Activated CD8-positive, alpha-beta T cell treated with anti-CD3 and anti-CD28 coated beads, Interleukin-2, amount 10 ng/mL, durations not matched to agents 7 days and 5 days (primary cell): ENCODE data around the gene GRK5. TPM values are rescaled to one million over a fixed set of nuclear protein-coding genes. Genes with fewer than 3 reads are reported as not detected.
A peak's percentile ranks its signal among the peaks of the same experiment; 100 is the strongest.

Experiments used
- ATAC-seq: fragments of 150-1000 bp; cut with Tn5 transposase; one replicate; pipeline ENCODE4 v1.10.0; 2021; ENCODE audit warnings: moderate library complexity
- CTCF ChIA-PET: fragments of 350-600 bp; sonication (Branson Sonifier 250); formaldehyde crosslinking; loops from one replicate; lab custom pipeline; 2021; ENCODE audit warnings: antibody characterized with exemption; lab: Charles Lee
- POLR2A ChIA-PET: fragments of 350-600 bp; sonication (Branson Sonifier 250); formaldehyde crosslinking; loops from one replicate; lab custom pipeline; 2021; ENCODE audit warnings: antibody characterized with exemption; lab: Charles Lee
- DNase-seq: peaks from one replicate; pipeline ENCODE4 v3.0.0-alpha.2; 2020
- H3K27ac Mint-ChIP-seq: one replicate; pipeline ENCODE4 v1.8.0; 2021; ENCODE audit warnings: mild to moderate bottlenecking, mixed read lengths
- H3K27me3 Mint-ChIP-seq: one replicate; pipeline ENCODE4 v1.8.0; 2021; ENCODE audit warnings: low read depth, mixed read lengths
- H3K36me3 Mint-ChIP-seq: one replicate; pipeline ENCODE4 v1.8.0; 2021; ENCODE audit warnings: low read depth, mixed read lengths
- H3K4me1 Mint-ChIP-seq: one replicate; pipeline ENCODE4 v1.8.0; 2021; ENCODE audit warnings: low read depth, mixed read lengths
- H3K4me3 Mint-ChIP-seq: one replicate; pipeline ENCODE4 v1.8.0; 2021; ENCODE audit warnings: mild to moderate bottlenecking, mixed read lengths
- H3K9me3 Mint-ChIP-seq: one replicate; pipeline ENCODE4 v1.8.0; 2022; ENCODE audit warnings: mixed read lengths; ENCODE audit not compliant: insufficient read depth
- total RNA-seq, 2 experiments: library from RNA; stranded (reverse); gene quantifications; one replicate each; pipeline ENCODE4 v1.2.3, GENCODE V29; 2021

GRK5 gene
- total RNA-seq, 2 experiments from 2014 or later: 16.9 to 17.6 TPM

DNA sequence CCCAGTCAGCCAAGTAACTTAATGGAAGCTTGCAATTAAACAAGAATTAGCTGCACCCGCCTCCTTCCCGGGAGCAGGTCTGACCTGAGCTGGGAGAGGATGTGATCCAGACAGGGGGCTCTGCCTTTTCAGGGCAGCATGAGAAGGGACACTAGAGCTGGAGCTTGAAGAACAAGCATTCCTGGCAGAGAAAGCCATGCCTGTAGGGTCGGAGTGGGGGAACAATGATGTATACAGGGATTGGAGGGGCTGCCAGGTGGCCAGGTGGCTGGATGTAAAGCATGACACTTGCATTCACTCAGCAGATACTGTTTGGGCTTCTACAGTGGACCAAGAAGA lies 112.5 kb downstream of the GRK5 start:
- ATAC-seq: no peak
- DNase-seq: no peak
- Mint-ChIP-seq H3K27ac (no peak overlapping the region), H3K9me3 (no peaks in the 10 kb centered on the region), H3K36me3 (peaks cover 4% of the 10 kb centered on the region), H3K4me3 (no peak overlapping the region), H3K27me3 (peaks cover 28% of the 10 kb centered on the region), H3K4me1 (peaks cover 25% of the 10 kb centered on the region)
- POLR2A ChIA-PET: no interaction called here
- CTCF ChIA-PET: no interaction called here

- H3K36me3 Mint-ChIP-seq: peaks cover 4% of the 10 kb centered on the region
- no peak for ATAC-seq
- no peak overlapping the region for H3K27ac Mint-ChIP-seq
- H3K27me3 Mint-ChIP-seq: peaks cover 24% of the 10 kb centered on the region
- H3K9me3 Mint-ChIP-seq: no peaks in the 10 kb centered on the region
- no peak overlapping the region for H3K4me3 Mint-ChIP-seq
- ChIA-PET CTCF (interaction anchor here (0.9 kb wide), 1 partner anchor 114 kb away, joined by 3 read pairs; no protein-coding TSS in a partner anchor), POLR2A (interaction anchor here (0.9 kb wide), 1 partner anchor 112 kb away, joined by 3 read pairs; no protein-coding TSS in a partner anchor)
- H3K4me1 Mint-ChIP-seq: peaks cover 14% of the 10 kb centered on the region
- no peak for DNase-seq
Measured at GRCh38 chr10:119320981-119321380, 113.6 kb downstream of the GRK5 start.

GRCh38 chr10:119323085-119324016 lies 116.0 kb downstream of the GRK5 start:
- Mint-ChIP-seq H3K4me3 (no peak overlapping the region), H3K27me3 (peaks cover 10% of the 10 kb centered on the region), H3K27ac (no peak overlapping the region), H3K4me1 (peaks cover 10% of the 10 kb centered on the region), H3K36me3 (peaks cover 4% of the 10 kb centered on the region), H3K9me3 (no peaks in the 10 kb centered on the region)
- CTCF ChIA-PET: interaction anchor here (1.6 kb wide), 1 partner anchor 124 kb away, joined by 5 read pairs; no protein-coding TSS in a partner anchor
- POLR2A ChIA-PET: interaction anchor here (1.1 kb wide), 1 partner anchor 112 kb away, joined by 3 read pairs; no protein-coding TSS in a partner anchor
- ATAC-seq (no peak), DNase-seq (no peak)

DNA sequence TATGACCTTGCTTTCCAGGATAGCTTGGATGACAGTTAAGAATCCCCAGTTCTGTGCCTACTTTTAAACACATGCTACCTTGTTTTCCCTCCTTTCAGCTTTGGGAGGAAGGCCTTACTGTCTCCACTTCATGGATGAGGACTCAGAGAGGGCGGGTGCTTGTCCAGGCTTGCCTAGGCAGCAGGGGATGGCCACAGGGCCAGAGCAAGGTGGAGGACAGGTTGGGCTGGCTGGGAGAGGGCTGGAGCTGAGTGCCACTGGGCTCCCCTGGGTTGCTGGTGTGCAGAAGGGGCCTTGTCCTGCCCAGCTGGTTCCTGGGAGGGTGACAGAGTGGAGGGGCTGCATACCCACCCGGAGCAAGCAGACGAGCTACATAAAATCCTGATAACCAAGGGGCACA lies 117.8 kb downstream of the GRK5 start:
- H3K9me3 Mint-ChIP-seq: no peaks in the 10 kb centered on the region
- peaks cover 4% of the 10 kb centered on the region for H3K36me3 Mint-ChIP-seq
- H3K27ac Mint-ChIP-seq: no peak overlapping the region
- ChIA-PET CTCF (no interaction called here), POLR2A (no interaction called here)
- DNase-seq (no peak), ATAC-seq (no peak)
- H3K4me3 Mint-ChIP-seq: no peak overlapping the region
- H3K4me1 Mint-ChIP-seq: peaks cover 10% of the 10 kb centered on the region
- peaks cover 4% of the 10 kb centered on the region for H3K27me3 Mint-ChIP-seq

- ATAC-seq (no peak), DNase-seq (no peak)
- H3K4me1 Mint-ChIP-seq: peaks cover 3% of the 10 kb centered on the region
- ChIA-PET CTCF (no interaction called here), POLR2A (no interaction called here)
- no peak overlapping the region for H3K4me3 Mint-ChIP-seq
- H3K9me3 Mint-ChIP-seq: no peaks in the 10 kb centered on the region
- H3K27ac Mint-ChIP-seq: no peak overlapping the region
- no peaks in the 10 kb centered on the region for H3K36me3 Mint-ChIP-seq
- peaks cover 4% of the 10 kb centered on the region for H3K27me3 Mint-ChIP-seq
Measured at GRCh38 chr10:119326167-119326566, 118.8 kb downstream of the GRK5 start.

DNA sequence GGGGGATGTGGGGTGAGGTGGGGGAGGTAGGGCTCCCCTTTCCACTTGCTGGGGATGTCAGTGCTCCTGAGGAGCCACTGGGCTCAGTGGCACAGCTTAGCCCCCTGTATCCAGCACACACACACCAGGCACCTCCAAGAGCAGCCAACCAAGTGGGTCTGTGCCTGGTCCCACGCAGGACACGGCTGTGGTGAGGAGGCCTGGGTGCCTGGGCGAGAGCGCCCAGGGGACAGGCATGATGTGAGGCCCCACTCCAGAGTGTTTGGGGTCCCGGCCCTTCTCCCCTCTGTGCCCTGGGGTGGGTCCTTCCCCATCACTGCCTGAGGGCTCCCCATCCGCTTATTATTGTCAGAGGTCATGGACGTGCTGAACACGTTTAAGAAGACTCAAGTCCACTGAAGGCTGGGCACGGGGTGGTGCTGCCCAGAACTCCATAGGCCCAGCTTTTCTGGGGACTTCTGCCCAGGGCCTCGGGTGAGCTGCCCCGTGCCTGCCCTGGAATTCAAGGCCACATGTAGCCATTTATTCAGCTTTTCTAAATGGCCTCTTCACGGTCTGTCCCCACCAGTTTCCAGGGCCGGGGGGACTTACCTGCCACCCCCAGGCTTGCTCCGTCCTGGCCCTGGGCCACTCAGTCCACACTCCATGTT lies 119.8 kb downstream of the GRK5 start:
- no peaks in the 10 kb centered on the region for H3K4me1 Mint-ChIP-seq
- no peak overlapping the region for H3K4me3 Mint-ChIP-seq
- ChIA-PET CTCF (no interaction called here), POLR2A (no interaction called here)
- peaks cover 4% of the 10 kb centered on the region for H3K27me3 Mint-ChIP-seq
- DNase-seq (no peak), ATAC-seq (no peak)
- H3K36me3 Mint-ChIP-seq: no peaks in the 10 kb centered on the region
- no peak overlapping the region for H3K27ac Mint-ChIP-seq
- no peaks in the 10 kb centered on the region for H3K9me3 Mint-ChIP-seq

DNA sequence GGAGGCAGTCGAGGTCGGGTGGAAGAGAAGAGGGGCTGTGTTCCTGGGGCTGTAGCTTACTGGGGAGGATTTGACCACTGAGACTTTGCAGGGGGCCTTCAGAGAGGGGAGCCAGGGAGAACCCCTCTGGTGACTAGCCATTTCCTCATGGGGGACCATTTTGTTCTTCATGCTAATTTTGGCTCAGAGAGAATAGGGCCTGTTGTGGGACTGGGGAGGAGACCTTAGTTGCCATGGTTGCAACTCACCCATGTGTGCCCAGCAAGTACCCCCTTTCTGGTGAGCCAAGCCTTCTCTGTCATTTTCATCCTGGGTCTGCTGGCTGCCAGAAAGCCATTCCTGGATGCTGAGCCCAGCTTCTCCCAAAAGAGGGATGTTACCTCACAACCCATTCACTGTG lies 120.9 kb downstream of the GRK5 start:
- no peak for DNase-seq
- Mint-ChIP-seq H3K9me3 (no peaks in the 10 kb centered on the region), H3K4me3 (no peak overlapping the region), H3K27ac (peak overlapping the region; percentile 17), H3K27me3 (no peaks in the 10 kb centered on the region), H3K4me1 (peaks cover 8% of the 10 kb centered on the region), H3K36me3 (no peaks in the 10 kb centered on the region)
- ChIA-PET POLR2A (no interaction called here), CTCF (no interaction called here)
- no peak for ATAC-seq

DNA sequence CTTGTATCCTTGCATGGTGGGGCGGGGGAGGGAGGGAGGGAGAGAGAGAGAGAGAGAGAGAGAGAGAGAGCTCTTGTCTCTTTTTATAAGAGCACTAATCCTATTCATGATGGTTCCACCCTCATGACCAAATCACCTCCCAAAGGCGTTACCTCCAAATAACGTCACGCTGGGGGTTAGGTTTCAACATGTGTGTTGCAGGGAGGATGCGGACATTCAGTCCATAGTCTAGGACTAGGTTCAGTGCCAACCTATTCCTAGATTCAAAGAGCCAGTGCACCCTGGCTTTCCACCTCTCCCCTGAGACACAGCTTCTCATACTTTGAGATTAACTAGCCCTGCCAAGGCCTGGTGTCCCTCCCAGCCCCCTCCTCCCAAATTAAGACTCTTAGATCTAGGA lies 123.0 kb downstream of the GRK5 start:
- H3K9me3 Mint-ChIP-seq: no peaks in the 10 kb centered on the region
- ChIA-PET POLR2A (no interaction called here), CTCF (no interaction called here)
- peaks cover 3% of the 10 kb centered on the region for H3K36me3 Mint-ChIP-seq
- H3K27me3 Mint-ChIP-seq: no peaks in the 10 kb centered on the region
- no peak for DNase-seq
- no peak for ATAC-seq
- H3K4me3 Mint-ChIP-seq: no peak overlapping the region
- H3K27ac Mint-ChIP-seq: no peak overlapping the region
- peaks cover 13% of the 10 kb centered on the region for H3K4me1 Mint-ChIP-seq

DNA sequence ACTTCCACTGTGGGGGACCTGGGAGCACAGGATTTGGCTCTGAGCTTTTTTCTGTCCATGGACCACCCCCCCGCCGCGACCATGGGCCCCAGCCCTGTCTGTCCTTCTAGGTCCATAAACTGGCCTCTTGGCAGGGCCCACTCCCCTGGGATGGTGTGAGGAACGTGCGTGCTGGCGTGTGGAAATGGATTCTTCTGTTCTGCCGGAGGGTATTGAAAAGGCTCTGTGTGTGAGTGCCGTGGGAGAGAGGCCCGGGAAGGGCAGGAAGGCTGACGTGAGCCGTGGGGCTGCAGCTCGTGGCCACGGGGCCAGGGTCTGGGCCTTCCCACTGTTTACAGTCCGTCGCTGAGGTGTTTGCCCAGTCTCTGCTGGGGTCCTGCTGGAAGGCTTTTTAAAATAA lies 123.7 kb downstream of the GRK5 start:
- Mint-ChIP-seq H3K4me1 (peaks cover 13% of the 10 kb centered on the region), H3K27ac (no peak overlapping the region), H3K9me3 (no peaks in the 10 kb centered on the region), H3K36me3 (peaks cover 5% of the 10 kb centered on the region), H3K4me3 (no peak overlapping the region), H3K27me3 (no peaks in the 10 kb centered on the region)
- POLR2A ChIA-PET: no interaction called here
- DNase-seq: no peak
- ATAC-seq: no peak
- CTCF ChIA-PET: interaction anchor here (1.1 kb wide), 1 partner anchor 132 kb away, joined by 3 read pairs; no protein-coding TSS in a partner anchor

DNA sequence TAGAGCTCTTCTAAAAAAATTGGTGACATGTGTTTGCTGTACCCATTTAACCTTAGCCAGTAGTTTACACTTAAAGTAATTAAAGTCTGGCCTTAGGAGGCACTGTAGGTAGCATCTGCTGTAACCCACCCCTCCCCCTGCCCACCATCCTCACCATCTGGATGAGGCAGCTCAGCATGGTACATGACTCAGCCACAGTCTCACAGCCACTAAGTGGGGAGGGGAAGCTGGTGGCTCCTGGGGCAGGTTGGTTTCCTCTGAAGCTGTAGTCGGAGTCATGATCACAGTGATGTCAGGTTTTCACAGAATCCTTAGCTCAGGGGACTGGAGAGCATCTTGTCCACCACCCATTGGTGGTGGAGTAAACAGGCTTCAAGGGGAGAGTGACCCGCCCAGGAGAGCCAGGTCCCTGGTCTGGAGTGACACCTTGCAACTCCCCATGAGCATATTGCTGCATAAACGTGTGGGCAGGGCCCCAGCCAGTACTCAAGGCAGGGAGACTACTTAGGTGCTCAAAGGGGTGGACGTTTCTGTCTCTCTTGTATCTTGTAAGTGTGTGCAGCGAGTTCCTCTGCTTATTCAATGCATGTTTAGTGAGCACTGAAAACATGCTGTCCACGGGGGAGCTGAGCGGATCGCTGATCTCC lies 125.9 kb downstream of the GRK5 start:
- Mint-ChIP-seq H3K9me3 (no peaks in the 10 kb centered on the region), H3K4me1 (peaks cover 17% of the 10 kb centered on the region), H3K36me3 (peaks cover 5% of the 10 kb centered on the region), H3K27me3 (no peaks in the 10 kb centered on the region), H3K27ac (no peak overlapping the region), H3K4me3 (no peak overlapping the region)
- ChIA-PET CTCF (interaction anchor here (1.2 kb wide), 2 partner anchors 124 to 127 kb away, joined by 4 to 6 read pairs; no protein-coding TSS in a partner anchor), POLR2A (no interaction called here)
- peak; percentile 45 for DNase-seq
- peak; percentile 69 for ATAC-seq

- ChIA-PET POLR2A (no interaction called here), CTCF (interaction anchor here (1.3 kb wide), 1 partner anchor 129 kb away, joined by 4 read pairs; the partner anchor contains the start of gene GRK5)
- H3K4me3 Mint-ChIP-seq: no peak overlapping the region
- no peaks in the 10 kb centered on the region for H3K27me3 Mint-ChIP-seq
- no peaks in the 10 kb centered on the region for H3K9me3 Mint-ChIP-seq
- H3K36me3 Mint-ChIP-seq: peaks cover 5% of the 10 kb centered on the region
- DNase-seq (no peak), ATAC-seq (no peak)
- peaks cover 24% of the 10 kb centered on the region for H3K4me1 Mint-ChIP-seq
- no peak overlapping the region for H3K27ac Mint-ChIP-seq
Measured at GRCh38 chr10:119335671-119336353, 128.4 kb downstream of the GRK5 start.
